ENCODE measurements around the gene CERS6.

CERS6 gene

DNA sequence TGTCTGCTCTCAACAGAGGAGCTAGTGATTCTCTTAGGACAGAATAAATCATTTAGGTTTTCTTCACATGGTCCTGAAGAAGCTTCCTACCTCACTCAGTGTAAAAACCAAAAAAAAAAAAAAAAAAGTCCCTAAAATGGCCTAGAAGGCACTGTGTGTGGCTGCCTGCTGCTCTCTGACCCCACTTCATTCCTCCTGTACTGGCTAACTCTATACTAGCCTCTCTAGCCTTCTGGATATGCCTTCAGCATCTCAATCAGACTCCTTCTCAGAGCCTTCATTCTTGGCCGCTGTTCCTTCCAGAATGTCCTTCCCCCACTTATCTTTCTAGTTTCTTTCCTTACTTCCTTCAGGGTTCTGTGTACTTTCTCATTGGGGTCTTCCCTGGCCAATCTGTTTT, 82.1 kb downstream of the CERS6 start:
- Histone ChIP-seq H3K27ac (ENCODE audit: low read depth, low read length) (no peak overlapping the region), H3K9ac (ENCODE audit: low read depth, low read length) (no peak overlapping the region), H3K36me3 (ENCODE audit: insufficient read depth, low read length) (peaks cover 3% of the 10 kb centered on the region; the same call in 1 of the 2 replicates), H3K27me3 (ENCODE audit: insufficient read depth, low read length) (no peaks in the 10 kb centered on the region), H3K9me3 (ENCODE audit: insufficient read depth, low read depth, low read length) (peaks cover 10% of the 10 kb centered on the region; the same call in 1 of the 2 replicates), H3K4me3 (ENCODE audit: low read length) (no peak overlapping the region), H3K4me1 (ENCODE audit: insufficient read depth, low read length) (peaks cover 30% of the 10 kb centered on the region)
- 92% methylated on average over 1 of the region's 1 CpG for WGBS

DNA sequence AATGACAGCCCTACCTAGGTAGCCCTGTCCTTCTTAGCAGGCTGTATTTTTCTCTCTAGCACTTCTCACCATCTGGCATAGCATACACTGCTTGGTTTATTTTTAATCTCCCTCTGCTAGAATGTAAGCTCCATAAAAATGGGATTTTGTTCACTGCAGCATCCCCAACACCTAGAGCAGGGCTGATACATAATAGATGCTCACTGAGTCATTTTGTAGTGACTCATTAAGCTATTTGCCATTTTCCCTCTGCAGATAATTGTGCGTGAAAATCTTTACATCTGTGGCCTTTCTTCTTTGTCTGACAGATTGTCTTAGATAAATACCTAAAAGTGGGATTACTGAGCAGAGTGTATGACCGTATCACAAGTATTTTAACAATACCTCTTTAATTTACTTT, 82.5 kb downstream of the CERS6 start:
- H3K27ac ChIP-seq (ENCODE audit: low read depth, low read length), result no peak overlapping the region
- H3K4me3 ChIP-seq (ENCODE audit: low read length), result no peak overlapping the region
- H3K36me3 ChIP-seq (ENCODE audit: insufficient read depth, low read length), result peaks cover 3% of the 10 kb centered on the region; the same call in 1 of the 2 replicates
- 100% methylated on average over 1 of the region's 2 CpGs for WGBS
- peaks cover 30% of the 10 kb centered on the region for H3K4me1 ChIP-seq (ENCODE audit: insufficient read depth, low read length)
- H3K9ac ChIP-seq (ENCODE audit: low read depth, low read length), result no peak overlapping the region
- peaks cover 10% of the 10 kb centered on the region; the same call in 1 of the 2 replicates for H3K9me3 ChIP-seq (ENCODE audit: insufficient read depth, low read depth, low read length)
- H3K27me3 ChIP-seq (ENCODE audit: insufficient read depth, low read length), result no peaks in the 10 kb centered on the region

- H3K4me1 ChIP-seq (ENCODE audit: insufficient read depth, low read length), result peaks cover 30% of the 10 kb centered on the region
- no peak overlapping the region for H3K9ac ChIP-seq (ENCODE audit: low read depth, low read length)
- no peak overlapping the region for H3K27ac ChIP-seq (ENCODE audit: low read depth, low read length)
- H3K9me3 ChIP-seq (ENCODE audit: insufficient read depth, low read depth, low read length), result peaks cover 10% of the 10 kb centered on the region; the same call in 1 of the 2 replicates
- H3K27me3 ChIP-seq (ENCODE audit: insufficient read depth, low read length), result no peaks in the 10 kb centered on the region
- H3K4me3 ChIP-seq (ENCODE audit: low read length), result no peak overlapping the region
- 92% methylated on average over 1 of the region's 1 CpG for WGBS
- peaks cover 3% of the 10 kb centered on the region; the same call in 1 of the 2 replicates for H3K36me3 ChIP-seq (ENCODE audit: insufficient read depth, low read length)
These were observed 83.9 kb downstream of the CERS6 start for GRCh38 chr2:168539945-168540344.

- no CpG with 5 or more reads among the region's 1 CpG for WGBS
These were observed 85.8 kb downstream of the CERS6 start for GRCh38 chr2:168541858-168542257.

DNA sequence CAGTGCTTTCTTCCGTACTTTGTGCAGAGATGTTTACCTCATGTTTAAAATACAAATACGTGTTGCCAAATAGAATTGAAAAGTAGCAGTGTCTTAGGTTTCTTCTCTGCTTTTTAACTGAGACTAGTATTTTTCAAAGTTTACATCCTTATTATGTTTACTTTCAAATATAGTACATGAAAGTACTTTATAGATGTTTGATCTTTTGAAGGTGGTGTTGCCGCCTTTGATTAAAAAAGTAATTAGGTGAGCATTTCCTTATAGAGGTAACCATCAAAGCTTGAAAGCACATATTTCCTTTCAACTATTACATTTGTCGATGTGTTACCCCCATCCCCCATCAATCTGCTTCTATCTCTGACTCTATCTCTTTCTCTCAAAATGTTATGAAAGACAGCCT, 87.0 kb downstream of the CERS6 start:
- Histone ChIP-seq H3K27me3 (ENCODE audit: insufficient read depth, low read length) (no peaks in the 10 kb centered on the region), H3K36me3 (ENCODE audit: insufficient read depth, low read length) (peaks cover 7% of the 10 kb centered on the region; the same call in 1 of the 2 replicates), H3K4me1 (ENCODE audit: insufficient read depth, low read length) (peaks cover 27% of the 10 kb centered on the region), H3K9ac (ENCODE audit: low read depth, low read length) (no peak overlapping the region), H3K9me3 (ENCODE audit: insufficient read depth, low read depth, low read length) (peaks cover 10% of the 10 kb centered on the region; the same call in 1 of the 2 replicates), H3K4me3 (ENCODE audit: low read length) (no peak overlapping the region), H3K27ac (ENCODE audit: low read depth, low read length) (no peak overlapping the region)
- 95% methylated on average over 3 of the region's 4 CpGs for WGBS

More at GRCh38 chr2:168541858-168542257, 85.8 kb downstream of the CERS6 start:
- Histone ChIP-seq H3K9me3 (ENCODE audit: insufficient read depth, low read depth, low read length) (peaks cover 10% of the 10 kb centered on the region; the same call in 1 of the 2 replicates), H3K27ac (ENCODE audit: low read depth, low read length) (no peak overlapping the region), H3K9ac (ENCODE audit: low read depth, low read length) (no peak overlapping the region), H3K4me1 (ENCODE audit: insufficient read depth, low read length) (peaks cover 38% of the 10 kb centered on the region), H3K36me3 (ENCODE audit: insufficient read depth, low read length) (peaks cover 3% of the 10 kb centered on the region; the same call in 1 of the 2 replicates), H3K27me3 (ENCODE audit: insufficient read depth, low read length) (no peaks in the 10 kb centered on the region), H3K4me3 (ENCODE audit: low read length) (no peak overlapping the region)

DNA sequence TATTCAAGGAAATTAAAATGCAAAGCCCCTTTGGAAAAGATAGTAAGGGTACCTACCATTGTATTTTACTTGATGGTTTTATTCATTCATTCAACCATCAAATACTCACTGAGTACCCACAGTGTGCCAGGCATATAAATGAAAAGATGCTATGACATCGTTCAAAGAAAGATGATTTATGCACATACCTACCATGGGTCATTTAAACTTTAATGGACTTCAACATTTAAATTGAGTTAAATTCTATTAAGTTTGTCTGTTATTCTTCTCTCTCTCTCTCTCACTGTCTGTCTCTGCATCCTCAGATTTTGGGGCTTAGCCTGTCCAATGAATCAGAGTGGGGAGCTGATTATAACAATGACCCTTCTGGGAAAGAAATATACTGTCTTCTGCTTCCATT, 87.9 kb downstream of the CERS6 start:
- WGBS, result no CpG with 5 or more reads among the region's 1 CpG
- Histone ChIP-seq H3K36me3 (ENCODE audit: insufficient read depth, low read length) (peaks cover 7% of the 10 kb centered on the region; the same call in 1 of the 2 replicates), H3K27me3 (ENCODE audit: insufficient read depth, low read length) (no peaks in the 10 kb centered on the region), H3K27ac (ENCODE audit: low read depth, low read length) (no peak overlapping the region), H3K9me3 (ENCODE audit: insufficient read depth, low read depth, low read length) (peaks cover 10% of the 10 kb centered on the region; the same call in 1 of the 2 replicates), H3K9ac (ENCODE audit: low read depth, low read length) (no peak overlapping the region), H3K4me3 (ENCODE audit: low read length) (no peak overlapping the region), H3K4me1 (ENCODE audit: insufficient read depth, low read length) (peaks cover 23% of the 10 kb centered on the region)

GRCh38 chr2:168545439-168546082, 89.5 kb downstream of the CERS6 start:
- H3K4me1 ChIP-seq (ENCODE audit: insufficient read depth, low read length), result peaks cover 23% of the 10 kb centered on the region
- no peak overlapping the region for H3K4me3 ChIP-seq (ENCODE audit: low read length)
- H3K9ac ChIP-seq (ENCODE audit: low read depth, low read length), result no peak overlapping the region
- 80% methylated on average over 5 of the region's 5 CpGs for WGBS
- peak overlapping the region; percentile 37; the same call in 1 of the 2 replicates for H3K27ac ChIP-seq (ENCODE audit: low read depth, low read length)
- H3K9me3 ChIP-seq (ENCODE audit: insufficient read depth, low read depth, low read length), result peaks cover 2% of the 10 kb centered on the region; the same call in 1 of the 2 replicates
- no peaks in the 10 kb centered on the region for H3K27me3 ChIP-seq (ENCODE audit: insufficient read depth, low read length)
- peaks cover 4% of the 10 kb centered on the region; the same call in 1 of the 2 replicates for H3K36me3 ChIP-seq (ENCODE audit: insufficient read depth, low read length)

DNA sequence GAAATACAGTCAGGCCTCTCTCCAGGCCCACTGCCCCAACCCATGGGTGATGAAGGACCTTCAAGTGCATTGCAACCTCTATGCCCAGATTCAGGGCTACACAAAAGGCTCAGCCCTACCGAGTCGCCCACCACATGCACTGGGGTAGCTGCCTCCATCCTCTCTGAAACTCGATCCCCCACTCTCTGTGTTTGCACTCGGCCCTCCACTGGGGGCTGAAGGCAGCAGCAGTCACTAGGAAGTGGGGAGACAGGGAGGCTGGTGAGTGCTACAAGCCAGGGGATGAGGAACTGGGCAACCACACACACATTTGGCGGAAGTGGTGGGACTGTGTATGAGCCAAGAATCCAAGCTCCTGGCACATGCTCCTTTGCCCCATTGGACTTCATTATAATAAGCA, 94.6 kb downstream of the CERS6 start:
- H3K9ac ChIP-seq (ENCODE audit: low read depth, low read length), result no peak overlapping the region
- no peaks in the 10 kb centered on the region for H3K9me3 ChIP-seq (ENCODE audit: insufficient read depth, low read depth, low read length)
- H3K27ac ChIP-seq (ENCODE audit: low read depth, low read length), result no peak overlapping the region
- peaks cover 4% of the 10 kb centered on the region; the same call in 1 of the 2 replicates for H3K36me3 ChIP-seq (ENCODE audit: insufficient read depth, low read length)
- peaks cover 39% of the 10 kb centered on the region for H3K4me1 ChIP-seq (ENCODE audit: insufficient read depth, low read length)
- WGBS, result 83% methylated on average over 5 of the region's 5 CpGs
- no peak overlapping the region for H3K4me3 ChIP-seq (ENCODE audit: low read length)
- H3K27me3 ChIP-seq (ENCODE audit: insufficient read depth, low read length), result no peaks in the 10 kb centered on the region

GRCh38 chr2:168552450-168552856, 96.4 kb downstream of the CERS6 start:
- peaks cover 4% of the 10 kb centered on the region; the same call in 1 of the 2 replicates for H3K36me3 ChIP-seq (ENCODE audit: insufficient read depth, low read length)
- H3K27me3 ChIP-seq (ENCODE audit: insufficient read depth, low read length), result no peaks in the 10 kb centered on the region
- peak overlapping the region; percentile 72 for H3K9ac ChIP-seq (ENCODE audit: low read depth, low read length)
- no peaks in the 10 kb centered on the region for H3K9me3 ChIP-seq (ENCODE audit: insufficient read depth, low read depth, low read length)
- H3K27ac ChIP-seq (ENCODE audit: low read depth, low read length), result peak overlapping the region; percentile 62
- 3% methylated on average over 2 of the region's 2 CpGs for WGBS
- H3K4me3 ChIP-seq (ENCODE audit: low read length), result peak overlapping the region; percentile 37
- peaks cover 32% of the 10 kb centered on the region for H3K4me1 ChIP-seq (ENCODE audit: insufficient read depth, low read length)

- Histone ChIP-seq H3K4me3 (ENCODE audit: low read length) (no peak overlapping the region), H3K27ac (ENCODE audit: low read depth, low read length) (no peak overlapping the region), H3K36me3 (ENCODE audit: insufficient read depth, low read length) (0 out of 2 replicates have a peak, but pooled peaks cover 3% of the 10 kb centered on the region), H3K9ac (ENCODE audit: low read depth, low read length) (no peak overlapping the region), H3K9me3 (ENCODE audit: insufficient read depth, low read depth, low read length) (no peaks in the 10 kb centered on the region), H3K27me3 (ENCODE audit: insufficient read depth, low read length) (no peaks in the 10 kb centered on the region), H3K4me1 (ENCODE audit: insufficient read depth, low read length) (peaks cover 32% of the 10 kb centered on the region)
- 100% methylated on average over 1 of the region's 3 CpGs for WGBS
These were observed 99.2 kb downstream of the CERS6 start for GRCh38 chr2:168555283-168555682.

DNA sequence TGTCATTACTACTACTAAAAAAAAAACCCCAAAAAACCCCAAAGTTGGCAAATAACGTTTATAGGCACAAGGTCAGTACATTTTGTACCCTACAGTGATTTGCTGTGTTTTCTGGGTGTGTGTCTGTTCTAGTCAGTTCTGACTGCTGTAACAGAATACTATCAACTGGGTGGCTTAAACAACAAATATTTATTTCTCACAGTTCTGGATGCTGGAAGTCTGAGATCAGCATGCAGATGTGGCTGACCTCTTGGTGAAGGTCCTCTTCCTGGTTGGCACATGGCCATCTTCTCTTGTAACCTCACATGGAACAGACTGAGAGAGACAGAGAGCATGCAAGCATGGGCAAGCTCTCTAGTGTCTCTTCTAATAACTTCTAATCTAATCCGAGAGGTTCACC, 103.1 kb downstream of the CERS6 start:
- no peaks in the 10 kb centered on the region for H3K27me3 ChIP-seq (ENCODE audit: insufficient read depth, low read length)
- H3K27ac ChIP-seq (ENCODE audit: low read depth, low read length), result no peak overlapping the region
- 94% methylated on average over 2 of the region's 2 CpGs for WGBS
- no peaks in the 10 kb centered on the region for H3K4me1 ChIP-seq (ENCODE audit: insufficient read depth, low read length)
- H3K36me3 ChIP-seq (ENCODE audit: insufficient read depth, low read length), result peaks cover 14% of the 10 kb centered on the region
- H3K4me3 ChIP-seq (ENCODE audit: low read length), result no peak overlapping the region
- H3K9me3 ChIP-seq (ENCODE audit: insufficient read depth, low read depth, low read length), result no peaks in the 10 kb centered on the region
- H3K9ac ChIP-seq (ENCODE audit: low read depth, low read length), result no peak overlapping the region

Measured in HUES64 (cell line).